GM23338 (cell line): ENCODE results near the gene LIAS.

ENCODE experiments used
- CREB1 ChIP-seq: fragments of 250-450 bp; sonication (Bioruptor Pico); IDR thresholded peaks from 2 replicates; pipeline ENCODE4 v1.5.0; 2020; ENCODE audit warnings: low read depth, mild to moderate bottlenecking, moderate library complexity
- CTCF ChIP-seq, 2 experiments: fragments of 200-600 bp in 1 of 2; sonication (generic) in 1 of 2; conservative IDR thresholded peaks; 2 replicates each; pipeline versions ENCODE4 v1.5.1 to v1.6.1; 2016 to 2017; ENCODE audit warnings: antibody characterized with exemption in 2 of 2, low read depth in 2 of 2, mild to moderate bottlenecking in 2 of 2, moderate library complexity in 1 of 2
- EZH2 ChIP-seq: fragments of 200-600 bp; sonication (generic); IDR thresholded peaks from one replicate; pipeline ENCODE4 v1.8.0; 2017; ENCODE audit warnings: antibody characterized with exemption, mild to moderate bottlenecking, low read depth; ENCODE audit not compliant: unreplicated experiment
- EZH2phosphoT487 ChIP-seq: fragments of 200-600 bp; sonication (generic); IDR thresholded peaks from one replicate; pipeline ENCODE4 v1.8.1; 2018; ENCODE audit warnings: antibody characterized with exemption; ENCODE audit not compliant: unreplicated experiment
- JUNB ChIP-seq: IDR thresholded peaks from one replicate; pipeline ENCODE4 v1.6.1; 2016; ENCODE audit warnings: antibody characterized with exemption; ENCODE audit not compliant: unreplicated experiment
- POLR2AphosphoS5 ChIP-seq: IDR thresholded peaks from 2 replicates; pipeline ENCODE4 v1.6.1; 2016; ENCODE audit warnings: antibody characterized with exemption, low read depth
- REST ChIP-seq: IDR thresholded peaks from one replicate; pipeline ENCODE4 v1.6.1; 2018; ENCODE audit warnings: antibody characterized with exemption; ENCODE audit not compliant: unreplicated experiment

DNA sequence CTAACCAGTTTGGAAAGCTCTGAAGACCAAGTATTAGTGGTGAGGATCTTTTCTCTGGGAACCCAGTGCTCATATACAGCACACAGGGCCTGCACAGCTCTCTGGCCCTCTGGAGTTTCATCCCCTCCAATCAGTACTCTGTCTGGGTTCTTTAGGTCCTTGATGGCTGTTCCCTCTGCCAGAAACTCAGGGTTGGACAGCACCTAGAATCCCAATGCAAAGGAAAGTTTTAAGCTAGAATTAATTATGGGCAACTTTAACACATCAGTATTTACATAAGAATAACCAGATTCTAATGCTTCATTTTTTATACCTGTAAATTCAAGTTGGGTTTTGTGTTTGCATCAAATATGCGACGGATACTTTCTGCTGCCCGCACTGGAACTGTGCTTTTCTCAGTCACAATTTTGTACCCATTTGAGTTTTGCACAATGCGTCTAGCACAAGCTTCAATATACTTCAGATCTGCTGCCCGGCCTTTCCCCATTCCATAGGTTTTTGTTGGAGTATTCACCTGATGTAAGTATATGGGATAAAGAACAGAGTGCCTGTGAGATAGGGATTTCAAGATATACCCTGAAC lies 51.6 kb downstream of the LIAS start:
- TF ChIP-seq CTCF (conservative IDR thresholded peaks at IDR 0.05; ENCODE audit: low read depth in 2 of 2) (no peak), REST (no peak), EZH2phosphoT487 (no peak), EZH2 (no peak), POLR2AphosphoS5 (no peak), JUNB (no peak), CREB1 (CRISPR knock-in tag) (no peak)
